GM18499 (cell line): ENCODE results near the gene DSN1.

ENCODE experiments used
- ATAC-seq: cut with Tn5 transposase; IDR thresholded peaks from one replicate; pipeline ENCODE4 v1.9.1; 2021; ENCODE audit warnings: moderate number of reproducible peaks; ENCODE audit not compliant: insufficient read depth, unreplicated experiment

Gene DSN1

GRCh38 chr20:36796875-36797274, 23.3 kb upstream of the DSN1 start:
- no peak for ATAC-seq

GRCh38 chr20:36796117-36796516, 22.6 kb upstream of the DSN1 start:
- ATAC-seq: no peak

GRCh38 chr20:36795691-36796090, 22.1 kb upstream of the DSN1 start:
- no peak for ATAC-seq

GRCh38 chr20:36794116-36794474, 20.5 kb upstream of the DSN1 start:
- ATAC-seq: no peak

GRCh38 chr20:36793294-36794115, 19.9 kb upstream of the DSN1 start:
- no peak for ATAC-seq

- no peak for ATAC-seq
These were observed 18.9 kb upstream of the DSN1 start for GRCh38 chr20:36792422-36792821.

- ATAC-seq: no peak
These were observed 18.3 kb upstream of the DSN1 start for GRCh38 chr20:36791862-36792261.

GRCh38 chr20:36786663-36787062, 13.1 kb upstream of the DSN1 start:
- ATAC-seq: no peak

GRCh38 chr20:36786246-36786645, 12.7 kb upstream of the DSN1 start:
- ATAC-seq: no peak

- no peak for ATAC-seq
These were observed 11.7 kb upstream of the DSN1 start for GRCh38 chr20:36785308-36785707.

GRCh38 chr20:36784900-36785299, 11.3 kb upstream of the DSN1 start:
- ATAC-seq: no peak

GRCh38 chr20:36784116-36784515, 10.6 kb upstream of the DSN1 start:
- ATAC-seq: no peak

GRCh38 chr20:36779656-36780025, 6.1 kb upstream of the DSN1 start:
- ATAC-seq: no peak

GRCh38 chr20:36778831-36779655, 5.5 kb upstream of the DSN1 start:
- no peak for ATAC-seq

- no peak for ATAC-seq
These were observed 4.0 kb upstream of the DSN1 start for GRCh38 chr20:36777576-36777975.

- ATAC-seq: no peak
These were observed 3.6 kb upstream of the DSN1 start for GRCh38 chr20:36777167-36777566.

GRCh38 chr20:36775826-36776225, 2.3 kb upstream of the DSN1 start:
- no peak for ATAC-seq

GRCh38 chr20:36775196-36775595, 1.6 kb upstream of the DSN1 start:
- ATAC-seq: no peak

- no peak for ATAC-seq
These were observed 411 bp downstream of the DSN1 start for GRCh38 chr20:36773107-36773596.

GRCh38 chr20:36770680-36771079, 2.9 kb downstream of the DSN1 start:
- no peak for ATAC-seq

GRCh38 chr20:36768768-36769430, 4.7 kb downstream of the DSN1 start:
- no peak for ATAC-seq
